Endothelial cell of umbilical vein (primary cell): Measurements from ENCODE around the gene CCER1. TPM values are rescaled to one million over a fixed set of nuclear protein-coding genes. Genes with fewer than 3 reads are reported as not detected.

ENCODE experiments used
- BruUV-seq: library from RNA; stranded (reverse); fragments of 400-500 nt; replicated peaks from 2 replicates; lab custom pipeline; 2021; lab: Mats Ljungman, UMichigan
- CTCF ChIA-PET: fragments of 300-600, 350-600 bp; sonication (Branson Sonifier 250); formaldehyde crosslinking; loops from one replicate; lab custom pipeline; 2021; ENCODE audit warnings: antibody characterized with exemption, inconsistent platforms; lab: Charles Lee
- POLR2A ChIA-PET: fragments of 300-600, 350-600 bp; sonication (Branson Sonifier 250); formaldehyde crosslinking; loops from one replicate; lab custom pipeline; 2021; ENCODE audit warnings: antibody characterized with exemption, inconsistent platforms; lab: Charles Lee
- DNase-seq: peaks from one replicate; pipeline ENCODE4 v3.0.0-alpha.2; 2011; ENCODE audit warnings: low read depth, low spot score
- FAIRE-seq: peaks from 2 replicates; lab custom pipeline; 2011; peaks lifted over from hg19 to GRCh38; lab: Jason Lieb, UNC
- H2AFZ ChIP-seq: 2 replicates; pipeline ENCODE4 v1.6.0; 2012; ENCODE audit warnings: low read depth, low read length, control low read depth, inconsistent platforms
- H3K27ac ChIP-seq: 2 replicates; pipeline ENCODE4 v1.5.1; 2011; ENCODE audit warnings: low read depth, mild to moderate bottlenecking, control low read depth, low read length, moderate library complexity; ENCODE audit not compliant: insufficient read depth
- H3K27me3 ChIP-seq, 2 experiments: 2 replicates each; pipeline versions ENCODE4 v1.6.0 to v1.6.1; 2011; ENCODE audit warnings: low read length in 2 of 2, mixed read lengths in 1 of 2; ENCODE audit not compliant: control insufficient read depth in 2 of 2, insufficient read depth in 2 of 2
- H3K36me3 ChIP-seq, 2 experiments: 2 replicates in 1 of 2; 3 replicates in 1 of 2; pipeline ENCODE4 v1.5.1; 2011; ENCODE audit warnings: low read length in 2 of 2, mild to moderate bottlenecking in 1 of 2, moderate library complexity in 1 of 2; ENCODE audit not compliant: control insufficient read depth in 2 of 2, insufficient read depth in 2 of 2; ENCODE audit errors: extremely low read depth in 1 of 2
- H3K4me1 ChIP-seq: 3 replicates; pipeline ENCODE4 v1.5.1; 2011; ENCODE audit warnings: mild to moderate bottlenecking, low read length; ENCODE audit not compliant: control insufficient read depth, insufficient read depth; ENCODE audit errors: extremely low read depth
- H3K4me2 ChIP-seq: 2 replicates; pipeline ENCODE4 v1.6.1; 2011; ENCODE audit warnings: low read length, control low read depth, mixed read lengths; ENCODE audit not compliant: insufficient read depth
- H3K4me3 ChIP-seq, 3 experiments: fragments of 200-600 bp in 1 of 3; sonication (generic), shearing (Covaris generic) in 1 of 3; replicated peaks in 1 of 3; 2 replicates each; pipeline ENCODE4 v1.5.1; 2011 to 2016; ENCODE audit warnings: control low read depth in 3 of 3, low read length in 3 of 3, mild to moderate bottlenecking in 2 of 3, inconsistent platforms in 1 of 3, low read depth in 1 of 3, moderate library complexity in 1 of 3; ENCODE audit not compliant: insufficient read depth in 1 of 3
- H3K79me2 ChIP-seq: 2 replicates; pipeline ENCODE4 v1.6.0; 2012; ENCODE audit warnings: low read length, inconsistent platforms; ENCODE audit not compliant: control insufficient read depth, insufficient read depth
- H3K9ac ChIP-seq: replicated peaks from 2 replicates; pipeline ENCODE3; 2011; ENCODE audit warnings: low read length, control low read depth; ENCODE audit not compliant: insufficient read depth; ENCODE audit errors: extremely low read depth
- H3K9me1 ChIP-seq: replicated peaks from 3 replicates; pipeline ENCODE4 v1.6.0; 2011; ENCODE audit warnings: mild to moderate bottlenecking, low read length; ENCODE audit not compliant: control insufficient read depth, insufficient read depth; ENCODE audit errors: extremely low read depth
- H3K9me3 ChIP-seq: replicated peaks from 2 replicates; pipeline ENCODE4 v1.5.1; 2012; ENCODE audit warnings: low read length, inconsistent platforms; ENCODE audit not compliant: control insufficient read depth, insufficient read depth
- H4K20me1 ChIP-seq: replicated peaks from 2 replicates; pipeline ENCODE3; 2011; ENCODE audit warnings: mild to moderate bottlenecking, low read length; ENCODE audit not compliant: control insufficient read depth, insufficient read depth; ENCODE audit errors: extremely low read depth
- EZH2 ChIP-seq: IDR thresholded peaks from 2 replicates; pipeline ENCODE4 v1.6.1; 2012; ENCODE audit warnings: borderline replicate concordance, low read depth, mild to moderate bottlenecking, moderate library complexity, low read length, inconsistent platforms; ENCODE audit not compliant: severe bottlenecking
- FOS ChIP-seq: IDR thresholded peaks from 2 replicates; pipeline ENCODE4 v1.6.1; 2011; ENCODE audit warnings: mild to moderate bottlenecking, low read length, moderate library complexity, borderline replicate concordance; ENCODE audit not compliant: insufficient read depth
- JUN ChIP-seq: IDR thresholded peaks from 2 replicates; pipeline ENCODE4 v1.6.1; 2011; ENCODE audit warnings: borderline replicate concordance, low read depth; ENCODE audit not compliant: insufficient read length, insufficient read depth
- MYC ChIP-seq: IDR thresholded peaks from one replicate; pipeline ENCODE4 v1.6.1; 2011; ENCODE audit warnings: mild to moderate bottlenecking, low read depth, low read length
- POLR2A ChIP-seq: IDR thresholded peaks from 2 replicates; pipeline ENCODE4 v1.6.1; 2012; ENCODE audit warnings: low read depth, mild to moderate bottlenecking, control low read depth, low read length
- POLR2AphosphoS5 ChIP-seq: IDR thresholded peaks from 2 replicates; pipeline ENCODE4 v1.6.1; 2012; ENCODE audit warnings: low read depth, mild to moderate bottlenecking, control low read depth, low read length, moderate library complexity; ENCODE audit not compliant: insufficient read depth
- dilution Hi-C: fragments of 300-500 bp; cut with MboI; formaldehyde crosslinking; loops from one replicate; pipeline ENCODE4 v1.15.0; 2019; ENCODE audit warnings: low sequenced_read_pairs; ENCODE audit not compliant: extremely low pct_ligation_motif_present
- intact Hi-C: fragments of 100-400 bp; cut with micrococcal nuclease; formaldehyde crosslinking; loops from one replicate; pipeline ENCODE4 v1.10.0; 2022
- polyA plus RNA-seq, 4 experiments: library from polyadenylated mRNA; depleted of rRNA in 3 of 4; stranded (reverse) in 3 of 4; unstranded in 1 of 4; fragments of >200 nt; gene quantifications; 2 replicates each; pipeline versions ENCODE4 v1.2.1 to v1.2.3, GENCODE V29; 2011 to 2012; ENCODE audit warnings: missing spikeins in 1 of 4
- total RNA-seq: library from RNA; stranded (reverse); gene quantifications from 2 replicates; pipeline ENCODE4 v1.2.3, GENCODE V29; 2021
- TF ChIP-seq, protein P1 (sequence below): IDR thresholded peaks from 2 replicates; pipeline ENCODE4 v1.6.1; 2011; ENCODE audit not compliant: insufficient read depth, insufficient read length
- TF ChIP-seq, protein P2 (sequence below), 2 donors: IDR thresholded peaks; 1 replicate in 1 of 2; 2 replicates in 1 of 2; pipeline ENCODE4 v1.5.1; 2011; ENCODE audit warnings: low read length in 2 of 2, mild to moderate bottlenecking in 2 of 2, moderate library complexity in 2 of 2, control low read depth in 1 of 2, inconsistent platforms in 1 of 2, low read depth in 1 of 2; ENCODE audit not compliant: insufficient read depth in 1 of 2; ENCODE audit errors: extremely low read depth in 1 of 2

Gene CCER1
- total and polyA plus RNA-seq, 2 donors (not counting 3 experiments of a cell fraction or from before 2014, with no cell fraction given) = not detected

DNA sequence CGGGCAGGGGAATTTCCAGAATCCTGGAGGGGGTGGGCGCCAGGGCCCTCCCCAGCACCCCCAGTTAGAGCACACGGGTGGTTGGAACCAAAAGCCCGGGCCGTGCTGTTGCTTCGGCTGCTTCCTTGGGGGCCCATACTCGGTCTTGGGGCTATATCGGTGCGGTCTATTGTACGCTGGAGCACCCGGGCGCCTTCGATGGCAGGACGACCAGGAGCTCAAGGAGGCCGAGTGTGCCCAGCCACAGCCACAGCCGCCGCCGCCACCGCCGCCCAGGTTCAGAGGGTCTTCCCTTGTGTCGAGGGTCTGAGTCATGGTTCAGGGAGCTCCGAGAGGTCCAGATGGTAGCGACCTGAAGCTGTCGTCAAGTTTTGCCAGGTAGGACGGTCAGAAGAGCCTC lies 548 bp downstream of the CCER1 start:
- no peaks in the 10 kb centered on the region for H3K9me3 ChIP-seq
- intact Hi-C loops = no loop called here
- TF ChIP-seq MYC (no peak), JUN (no peak), POLR2A (no peak), EZH2 (no peak)
- TF ChIP-seq, protein P1, sequence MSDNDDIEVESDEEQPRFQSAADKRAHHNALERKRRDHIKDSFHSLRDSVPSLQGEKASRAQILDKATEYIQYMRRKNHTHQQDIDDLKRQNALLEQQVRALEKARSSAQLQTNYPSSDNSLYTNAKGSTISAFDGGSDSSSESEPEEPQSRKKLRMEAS = no peak
- FAIRE-seq = no peak
- BruUV-seq = no TSS peak
- no peak overlapping the region for H3K9ac ChIP-seq
- H2AFZ ChIP-seq = no peak overlapping the region
- H3K9me1 ChIP-seq = no peaks in the 10 kb centered on the region
- no peak for DNase-seq
- ChIA-PET CTCF (interaction anchor here (1.3 kb wide), 1 partner anchor 10 kb away, joined by 5 read pairs; no protein-coding TSS in a partner anchor), POLR2A (no interaction called here)
- H3K4me2 ChIP-seq = no peak overlapping the region
- H3K27ac ChIP-seq = no peak overlapping the region
- no peaks in the 10 kb centered on the region for H3K27me3 ChIP-seq
- dilution Hi-C loops = no loop called here
- no peaks in the 10 kb centered on the region for H3K36me3 ChIP-seq
- no peak overlapping the region for H3K4me3 ChIP-seq
- H3K79me2 ChIP-seq = no peaks in the 10 kb centered on the region
- no peaks in the 10 kb centered on the region for H3K4me1 ChIP-seq
- no peaks in the 10 kb centered on the region for H4K20me1 ChIP-seq

DNA sequence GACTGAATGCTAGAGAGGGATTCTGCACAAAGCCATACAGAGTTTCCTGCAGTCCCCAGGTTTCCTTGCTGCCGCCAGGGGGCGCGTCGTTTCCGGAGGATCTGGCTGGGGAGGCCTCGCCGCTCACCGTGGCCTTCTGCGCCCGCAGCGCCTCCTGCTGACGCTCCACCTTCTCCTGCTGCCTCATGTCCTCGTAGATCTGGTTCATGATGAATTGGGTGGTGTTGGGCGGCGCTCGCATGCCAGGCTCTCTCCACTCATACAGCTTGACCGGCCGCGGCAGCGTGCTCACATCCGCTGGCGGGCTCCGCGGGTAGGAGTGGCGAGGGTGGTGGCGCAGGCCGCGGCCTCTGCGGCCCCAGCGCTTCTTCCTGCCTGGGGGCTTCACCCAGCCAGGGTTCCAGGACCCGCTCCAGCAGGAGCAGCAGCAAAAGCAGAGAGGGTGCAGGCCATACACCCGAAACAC lies 987 bp downstream of the CCER1 start:
- dilution Hi-C loops = no loop called here
- FAIRE-seq = no peak
- CTCF ChIA-PET = interaction anchor here (1.3 kb wide), 1 partner anchor 9 kb away, joined by 5 read pairs; no protein-coding TSS in a partner anchor

More for the DNA sequence above, 987 bp downstream of the CCER1 start:
- Histone ChIP-seq H4K20me1 (no peaks in the 10 kb centered on the region), H3K4me2 (no peak overlapping the region), H3K9me1 (no peaks in the 10 kb centered on the region), H3K9me3 (no peaks in the 10 kb centered on the region), H3K27ac (no peak overlapping the region), H3K4me3 (no peak overlapping the region), H3K4me1 (no peaks in the 10 kb centered on the region), H2AFZ (no peak overlapping the region), H3K79me2 (no peaks in the 10 kb centered on the region), H3K9ac (no peak overlapping the region), H3K27me3 (no peaks in the 10 kb centered on the region), H3K36me3 (no peaks in the 10 kb centered on the region)
- no peak for DNase-seq
- intact Hi-C loops = no loop called here
- POLR2A ChIA-PET = no interaction called here
- TF ChIP-seq POLR2A (no peak), FOS (no peak), JUN (no peak), POLR2AphosphoS5 (no peak)
- TF ChIP-seq, protein P2, sequence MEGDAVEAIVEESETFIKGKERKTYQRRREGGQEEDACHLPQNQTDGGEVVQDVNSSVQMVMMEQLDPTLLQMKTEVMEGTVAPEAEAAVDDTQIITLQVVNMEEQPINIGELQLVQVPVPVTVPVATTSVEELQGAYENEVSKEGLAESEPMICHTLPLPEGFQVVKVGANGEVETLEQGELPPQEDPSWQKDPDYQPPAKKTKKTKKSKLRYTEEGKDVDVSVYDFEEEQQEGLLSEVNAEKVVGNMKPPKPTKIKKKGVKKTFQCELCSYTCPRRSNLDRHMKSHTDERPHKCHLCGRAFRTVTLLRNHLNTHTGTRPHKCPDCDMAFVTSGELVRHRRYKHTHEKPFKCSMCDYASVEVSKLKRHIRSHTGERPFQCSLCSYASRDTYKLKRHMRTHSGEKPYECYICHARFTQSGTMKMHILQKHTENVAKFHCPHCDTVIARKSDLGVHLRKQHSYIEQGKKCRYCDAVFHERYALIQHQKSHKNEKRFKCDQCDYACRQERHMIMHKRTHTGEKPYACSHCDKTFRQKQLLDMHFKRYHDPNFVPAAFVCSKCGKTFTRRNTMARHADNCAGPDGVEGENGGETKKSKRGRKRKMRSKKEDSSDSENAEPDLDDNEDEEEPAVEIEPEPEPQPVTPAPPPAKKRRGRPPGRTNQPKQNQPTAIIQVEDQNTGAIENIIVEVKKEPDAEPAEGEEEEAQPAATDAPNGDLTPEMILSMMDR (IDR thresholded peaks at IDR 0.05; ENCODE audit: extremely low read depth in 1 of 2, insufficient read depth in 1 of 2, low read depth in 1 of 2, low read length in 2 of 2) = peak in 1 of 2 donors; percentile 12
- no TSS peak for BruUV-seq
